ENCODE measurements around the gene CRYGN.

Gene CRYGN

GRCh38 chr7:151461942-151462230, 21.9 kb upstream of the CRYGN start:
- no peaks in the 10 kb centered on the region for H3K27me3 ChIP-seq (ENCODE audit: control insufficient read depth, insufficient read depth, low read length)
- H3K9me3 ChIP-seq (ENCODE audit: control insufficient read depth, low read length), result no peaks in the 10 kb centered on the region
- H3K36me3 ChIP-seq (ENCODE audit: control insufficient read depth, insufficient read depth, low read length), result no peaks in the 10 kb centered on the region
- no peak overlapping the region for H3K4me2 ChIP-seq (ENCODE audit: low read length)
- peaks cover 14% of the 10 kb centered on the region for H3K4me1 ChIP-seq
- H3K27ac ChIP-seq, result no peak overlapping the region
- no peak overlapping the region for H3K9ac ChIP-seq
- H3K79me2 ChIP-seq, result no peaks in the 10 kb centered on the region
- H3K4me3 ChIP-seq (ENCODE audit: low read depth, low read length), result no peak overlapping the region
- no peak for TF ChIP-seq CTCF (IDR thresholded peaks at IDR 0.05)
- no peak overlapping the region for H2AFZ ChIP-seq

- Histone ChIP-seq H3K9ac (no peak overlapping the region), H3K27ac (peak overlapping the region; percentile 78)
Measured at GRCh38 chr7:151461096-151461941, 21.4 kb upstream of the CRYGN start.

DNA sequence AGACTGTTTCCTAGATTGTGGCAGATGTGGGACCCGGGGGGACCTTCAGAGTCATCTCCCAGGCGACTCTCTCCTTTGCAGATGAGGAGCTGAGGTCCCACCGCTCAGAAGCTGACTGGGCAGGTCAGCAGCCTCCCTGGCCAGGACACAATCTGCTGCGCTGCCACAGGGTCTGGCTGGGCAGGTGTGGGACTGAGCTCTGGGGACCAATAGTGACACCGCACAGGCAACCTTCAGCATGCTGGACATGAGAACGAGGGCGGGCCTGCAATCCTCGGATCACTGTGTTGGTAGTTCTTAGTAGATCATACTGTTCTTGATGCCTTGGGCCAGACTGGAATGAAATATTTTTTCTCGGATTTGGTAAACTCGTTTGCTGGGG, 20.5 kb upstream of the CRYGN start:
- Histone ChIP-seq H3K4me1 (peaks cover 14% of the 10 kb centered on the region), H3K9me3 (ENCODE audit: control insufficient read depth, low read length) (no peaks in the 10 kb centered on the region), H3K79me2 (no peaks in the 10 kb centered on the region), H3K27me3 (ENCODE audit: control insufficient read depth, insufficient read depth, low read length) (no peaks in the 10 kb centered on the region), H3K36me3 (ENCODE audit: control insufficient read depth, insufficient read depth, low read length) (no peaks in the 10 kb centered on the region), H3K4me2 (ENCODE audit: low read length) (peak overlapping the region; percentile 59), H3K4me3 (ENCODE audit: low read depth, low read length) (no peak overlapping the region), H3K9ac (no peak overlapping the region), H2AFZ (peak overlapping the region; percentile 73), H3K27ac (peak overlapping the region; percentile 78)
- TF ChIP-seq CTCF (IDR thresholded peaks at IDR 0.05), result no peak

More at GRCh38 chr7:151461096-151461941, 21.4 kb upstream of the CRYGN start:
- H3K27me3 ChIP-seq (ENCODE audit: control insufficient read depth, insufficient read depth, low read length), result no peaks in the 10 kb centered on the region
- H3K79me2 ChIP-seq, result no peaks in the 10 kb centered on the region
- TF ChIP-seq CTCF (IDR thresholded peaks at IDR 0.05), result no peak
- no peaks in the 10 kb centered on the region for H3K36me3 ChIP-seq (ENCODE audit: control insufficient read depth, insufficient read depth, low read length)
- H3K4me3 ChIP-seq (ENCODE audit: low read depth, low read length), result no peak overlapping the region
- no peak overlapping the region for H2AFZ ChIP-seq
- H3K9me3 ChIP-seq (ENCODE audit: control insufficient read depth, low read length), result no peaks in the 10 kb centered on the region
- H3K4me2 ChIP-seq (ENCODE audit: low read length), result no peak overlapping the region
- H3K4me1 ChIP-seq, result peaks cover 14% of the 10 kb centered on the region

DNA sequence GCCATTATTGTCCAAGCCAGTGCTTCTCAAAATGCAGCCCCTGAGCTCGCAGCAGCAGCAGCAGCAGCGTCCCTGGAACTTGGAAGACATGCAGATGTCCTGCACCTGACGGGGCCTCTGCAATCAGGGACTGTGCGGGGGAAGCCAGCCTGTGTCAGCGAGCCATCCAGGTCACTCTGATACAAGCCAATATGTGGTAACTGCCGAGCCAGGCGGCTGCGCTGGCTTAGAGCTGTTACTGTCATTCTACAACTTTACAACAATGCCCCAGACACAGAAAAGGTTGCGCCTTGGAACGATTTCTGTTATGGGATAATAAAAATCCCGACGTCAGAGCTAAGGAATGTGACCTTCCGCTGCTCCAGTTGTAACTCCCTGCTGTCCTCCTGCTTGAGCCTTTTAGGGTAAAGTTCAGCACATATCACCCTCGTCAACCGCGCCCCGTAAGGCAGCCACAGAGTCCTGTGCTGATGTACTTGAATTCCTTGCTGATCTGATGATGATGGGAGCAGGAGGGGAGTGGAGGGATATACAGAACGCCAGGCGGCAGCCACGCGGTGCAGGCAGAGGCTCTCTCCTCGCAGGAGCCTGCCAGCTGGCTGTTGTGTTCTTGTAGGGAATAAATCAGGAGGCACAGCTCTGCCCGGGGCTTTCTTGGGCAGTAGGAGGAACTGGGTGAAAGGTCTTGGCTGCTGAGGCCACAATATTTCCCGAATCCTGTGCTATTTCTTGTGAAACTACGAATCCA, 20.0 kb upstream of the CRYGN start:
- Histone ChIP-seq H3K4me1 (peaks cover 14% of the 10 kb centered on the region), H3K36me3 (ENCODE audit: control insufficient read depth, insufficient read depth, low read length) (no peaks in the 10 kb centered on the region), H3K27ac (peak overlapping the region; percentile 78), H3K9me3 (ENCODE audit: control insufficient read depth, low read length) (no peaks in the 10 kb centered on the region), H2AFZ (peak overlapping the region; percentile 73), H3K27me3 (ENCODE audit: control insufficient read depth, insufficient read depth, low read length) (no peaks in the 10 kb centered on the region), H3K4me3 (ENCODE audit: low read depth, low read length) (no peak overlapping the region), H3K9ac (no peak overlapping the region), H3K4me2 (ENCODE audit: low read length) (peak overlapping the region; percentile 59), H3K79me2 (no peaks in the 10 kb centered on the region)
- TF ChIP-seq CTCF (IDR thresholded peaks at IDR 0.05), result peak; percentile 27

Data from parathyroid adenoma (tissue), 2 donors.